ENCODE data around the gene ERC2. TPM values are rescaled to one million over a fixed set of nuclear protein-coding genes. Genes with fewer than 3 reads are reported as not detected.

The ERC2 gene
- total RNA-seq, 1 experiment from 2014 or later = 0.77 TPM

GRCh38 chr3:56118968-56119367, 349.3 kb downstream of the ERC2 start:
- 0 out of 2 replicates have a peak, but pooled peaks cover 6% of the 10 kb centered on the region for H3K9me3 ChIP-seq (ENCODE audit: low read length)
- no peaks in the 10 kb centered on the region for H4K20me1 ChIP-seq (ENCODE audit: low read length)
- H3K4me1 ChIP-seq (ENCODE audit: insufficient read depth, low read length) = 0 out of 2 replicates have a peak, but pooled peaks cover 4% of the 10 kb centered on the region
- H3K27ac ChIP-seq (ENCODE audit: low read length) = no peak overlapping the region
- no peak for ATAC-seq
- ChIA-PET CTCF (no interaction called here), POLR2A (ENCODE audit: unreplicated experiment) (no interaction called here)
- no TSS peak for BruUV-seq (replicated peaks)
- peaks cover 2% of the 10 kb centered on the region; the same call in 1 of the 2 replicates for H3K27me3 ChIP-seq (ENCODE audit: low read length)
- no peaks in the 10 kb centered on the region for H3K79me2 ChIP-seq (ENCODE audit: low read length)
- H3F3A ChIP-seq (ENCODE audit: low read length, unreplicated experiment) = no peaks in the 10 kb centered on the region
- no peak for TF ChIP-seq CTCF (conservative IDR thresholded peaks at IDR 0.05; ENCODE audit: low read depth, low read length)
- no peak for TF ChIP-seq EZH2phosphoT487 (IDR thresholded peaks at IDR 0.05; ENCODE audit: borderline replicate concordance, low read length)
- no peak for TF ChIP-seq EZH2 (IDR thresholded peaks at IDR 0.05; ENCODE audit: low read length, unreplicated experiment)
- no peaks in the 10 kb centered on the region for H3K36me3 ChIP-seq (ENCODE audit: low read depth, low read length)
- intact Hi-C loops (cut with micrococcal nuclease) = no loop called here
- H3K9me2 ChIP-seq (replicated peaks; ENCODE audit: low read length) = no peaks in the 10 kb centered on the region
- no peak overlapping the region for H2AFZ ChIP-seq (ENCODE audit: low read length)
- no peak overlapping the region for H3K9ac ChIP-seq (ENCODE audit: low read length)
- no peak for DNase-seq
- H3K4me3 ChIP-seq (ENCODE audit: low read length) = no peak overlapping the region
- H3K4me2 ChIP-seq (ENCODE audit: low read length) = no peak overlapping the region

- peaks cover 17% of the 10 kb centered on the region for H3K27me3 ChIP-seq (ENCODE audit: low read length)
- no peaks in the 10 kb centered on the region for H3K36me3 ChIP-seq (ENCODE audit: low read depth, low read length)
- no peak overlapping the region for H3K4me3 ChIP-seq (ENCODE audit: low read length)
- no peak overlapping the region for H3K9ac ChIP-seq (ENCODE audit: low read length)
- H3K4me1 ChIP-seq (ENCODE audit: insufficient read depth, low read length) = 0 out of 2 replicates have a peak, but pooled peaks cover 4% of the 10 kb centered on the region
- ATAC-seq = no peak
- H3F3A ChIP-seq (ENCODE audit: low read length, unreplicated experiment) = no peaks in the 10 kb centered on the region
- H4K20me1 ChIP-seq (ENCODE audit: low read length) = no peaks in the 10 kb centered on the region
- ChIA-PET CTCF (no interaction called here), POLR2A (ENCODE audit: unreplicated experiment) (no interaction called here)
- H2AFZ ChIP-seq (ENCODE audit: low read length) = no peak overlapping the region
- intact Hi-C loops (cut with micrococcal nuclease) = no loop called here
- BruUV-seq (replicated peaks) = no TSS peak
- TF ChIP-seq EZH2phosphoT487 (IDR thresholded peaks at IDR 0.05; ENCODE audit: borderline replicate concordance, low read length) (no peak), EZH2 (IDR thresholded peaks at IDR 0.05; ENCODE audit: low read length, unreplicated experiment) (no peak), CTCF (conservative IDR thresholded peaks at IDR 0.05; ENCODE audit: low read depth, low read length) (no peak)
- 0 out of 2 replicates have a peak, but pooled peaks cover 6% of the 10 kb centered on the region for H3K9me3 ChIP-seq (ENCODE audit: low read length)
- H3K4me2 ChIP-seq (ENCODE audit: low read length) = no peak overlapping the region
- no peak overlapping the region for H3K27ac ChIP-seq (ENCODE audit: low read length)
- H3K9me2 ChIP-seq (replicated peaks; ENCODE audit: low read length) = no peaks in the 10 kb centered on the region
- no peak for DNase-seq
- H3K79me2 ChIP-seq (ENCODE audit: low read length) = no peaks in the 10 kb centered on the region
These were observed 352.6 kb downstream of the ERC2 start for GRCh38 chr3:56115698-56116097.

GRCh38 chr3:56115199-56115598, 353.1 kb downstream of the ERC2 start:
- Histone ChIP-seq H3K27me3 (ENCODE audit: low read length) (peaks cover 17% of the 10 kb centered on the region), H4K20me1 (ENCODE audit: low read length) (no peaks in the 10 kb centered on the region), H3K27ac (ENCODE audit: low read length) (no peak overlapping the region), H2AFZ (ENCODE audit: low read length) (no peak overlapping the region), H3F3A (ENCODE audit: low read length, unreplicated experiment) (no peaks in the 10 kb centered on the region), H3K79me2 (ENCODE audit: low read length) (no peaks in the 10 kb centered on the region), H3K9me3 (ENCODE audit: low read length) (0 out of 2 replicates have a peak, but pooled peaks cover 6% of the 10 kb centered on the region), H3K4me2 (ENCODE audit: low read length) (no peak overlapping the region), H3K36me3 (ENCODE audit: low read depth, low read length) (no peaks in the 10 kb centered on the region), H3K9ac (ENCODE audit: low read length) (no peak overlapping the region), H3K4me1 (ENCODE audit: insufficient read depth, low read length) (0 out of 2 replicates have a peak, but pooled peaks cover 4% of the 10 kb centered on the region), H3K9me2 (replicated peaks; ENCODE audit: low read length) (no peaks in the 10 kb centered on the region), H3K4me3 (ENCODE audit: low read length) (no peak overlapping the region)
- ChIA-PET CTCF (no interaction called here), POLR2A (ENCODE audit: unreplicated experiment) (no interaction called here)
- ATAC-seq (no peak), DNase-seq (no peak)
- TF ChIP-seq EZH2phosphoT487 (IDR thresholded peaks at IDR 0.05; ENCODE audit: borderline replicate concordance, low read length) (no peak), CTCF (conservative IDR thresholded peaks at IDR 0.05; ENCODE audit: low read depth, low read length) (no peak), EZH2 (IDR thresholded peaks at IDR 0.05; ENCODE audit: low read length, unreplicated experiment) (no peak)
- intact Hi-C loops (cut with micrococcal nuclease) = no loop called here
- BruUV-seq (replicated peaks) = no TSS peak

Data from PC-3 (cell line).